HepG2 (cell line): Measurements from ENCODE around the gene NFATC1. TPM values are rescaled to one million over a fixed set of nuclear protein-coding genes. Genes with fewer than 3 reads are reported as not detected.

Experiments used
- ATAC-seq: fragments of 200-7000 bp; cut with Tn5 transposase; 3 replicates; pipeline ENCODE4 v1.9.1; 2020; ENCODE audit warnings: mild to moderate bottlenecking, moderate library complexity
- BruUV-seq: library from RNA; stranded (reverse); fragments of 400-500 nt; replicated peaks from 2 replicates; lab custom pipeline; 2021; lab: Mats Ljungman, UMichigan
- CTCF ChIA-PET: fragments of 300-600 bp; formaldehyde crosslinking; extraction: SDS; loops from one replicate; lab custom pipeline; 2021; ENCODE audit warnings: low total read pairs, inconsistent platforms, low intra/inter-chr PET ratio; lab: Yijun Ruan, JAX
- POLR2A ChIA-PET: fragments of 350-600 bp; sonication (Branson Sonifier 250); formaldehyde crosslinking; loops from one replicate; lab custom pipeline; 2020; ENCODE audit warnings: antibody characterized with exemption, inconsistent platforms; lab: Yijun Ruan, JAX
- DNase-seq: peaks from one replicate; pipeline ENCODE4 v3.0.0-alpha.2; 2015; ENCODE audit warnings: low spot score
- FAIRE-seq: peaks from 3 replicates; lab custom pipeline; 2011; peaks lifted over from hg19 to GRCh38; lab: Jason Lieb, UNC
- H2AFZ ChIP-seq: one replicate; pipeline ENCODE4 v1.6.1; 2011; ENCODE audit warnings: low read length, inconsistent platforms
- H3K27ac ChIP-seq: fragments of 300-600 bp; 3 replicates; pipeline ENCODE4 v1.8.0; 2011; ENCODE audit warnings: mixed run types, mild to moderate bottlenecking, mixed read lengths, low read length, inconsistent platforms; ENCODE audit not compliant: insufficient read depth; ENCODE audit errors: extremely low read length
- H3K27me3 ChIP-seq, 2 experiments: fragments of 200-600 bp in 1 of 2; 2 replicates in 1 of 2; 3 replicates in 1 of 2; pipeline versions ENCODE4 v1.6.0 to v1.8.0; 2011; ENCODE audit warnings: low read length in 2 of 2, mild to moderate bottlenecking in 2 of 2, moderate library complexity in 2 of 2, inconsistent platforms in 1 of 2; ENCODE audit not compliant: insufficient read depth in 2 of 2, control insufficient read depth in 1 of 2
- H3K36me3 ChIP-seq, 2 experiments: fragments of 200-600 bp in 1 of 2; replicated peaks in 1 of 2; 2 replicates in 1 of 2; 3 replicates in 1 of 2; pipeline versions ENCODE4 v1.5.1 to v1.8.0; 2011; ENCODE audit warnings: low read length in 2 of 2, inconsistent platforms in 1 of 2; ENCODE audit not compliant: insufficient read depth in 2 of 2, control insufficient read depth in 1 of 2
- H3K4me1 ChIP-seq: 2 replicates; pipeline ENCODE4 v1.5.1; 2012; ENCODE audit warnings: low read length, inconsistent platforms; ENCODE audit not compliant: insufficient read depth
- H3K4me2 ChIP-seq: 2 replicates; pipeline ENCODE4 v1.6.0; 2011; ENCODE audit warnings: low read depth, low read length, inconsistent platforms
- H3K4me3 ChIP-seq, 3 experiments: fragments of 200-600 bp in 1 of 3; sonication (generic), shearing (Covaris generic) in 1 of 3; replicated peaks in 1 of 3; 2 replicates each; pipeline ENCODE4 v1.5.1; 2011 to 2016; ENCODE audit warnings: low read length in 3 of 3, inconsistent platforms in 2 of 3, low read depth in 2 of 3, mild to moderate bottlenecking in 2 of 3, control low read depth in 1 of 3, mixed read lengths in 1 of 3; ENCODE audit not compliant: insufficient read depth in 1 of 3
- H3K79me2 ChIP-seq: one replicate; pipeline ENCODE4 v1.6.1; 2011; ENCODE audit warnings: low read length, inconsistent platforms; ENCODE audit not compliant: insufficient read depth
- H3K9ac ChIP-seq: 2 replicates; pipeline ENCODE4 v1.6.0; 2011; ENCODE audit warnings: mild to moderate bottlenecking, low read depth, low read length, inconsistent platforms; ENCODE audit not compliant: insufficient read depth
- H3K9me3 ChIP-seq: 2 replicates; pipeline ENCODE4 v1.5.1; 2012; ENCODE audit warnings: mild to moderate bottlenecking, low read length
- H4K20me1 ChIP-seq: 2 replicates; pipeline ENCODE4 v1.6.0; 2011; ENCODE audit warnings: inconsistent platforms, mild to moderate bottlenecking, low read length, moderate library complexity; ENCODE audit not compliant: insufficient read depth
- ATF7 ChIP-seq, 2 experiments: fragments of 450-650 bp in 1 of 2; sonication (generic) in 1 of 2; formaldehyde crosslinking in 1 of 2; IDR thresholded peaks; 2 replicates each; pipeline versions ENCODE4 v1.4.0 to v1.6.1; 2016 to 2020; ENCODE audit warnings: antibody characterized with exemption in 1 of 2, mild to moderate bottlenecking in 1 of 2, missing genetic modification reagents in 1 of 2
- GABPB1 ChIP-seq: IDR thresholded peaks from 2 replicates; pipeline ENCODE4 v1.6.1; 2016; ENCODE audit warnings: mild to moderate bottlenecking, missing genetic modification reagents, moderate library complexity, missing compliant biosample characterization
- GATAD1 ChIP-seq: IDR thresholded peaks from 2 replicates; pipeline ENCODE4 v1.6.1; 2016; ENCODE audit warnings: missing genetic modification reagents, missing compliant biosample characterization
- MEIS2 ChIP-seq: sonication (generic); formaldehyde crosslinking; IDR thresholded peaks from 2 replicates; pipeline ENCODE4 v1.9.0; 2021; ENCODE audit warnings: mild to moderate bottlenecking, missing genetic modification reagents
- PHF8 ChIP-seq: sonication (generic); formaldehyde crosslinking; IDR thresholded peaks from 2 replicates; pipeline ENCODE4 v1.5.0; 2020; ENCODE audit warnings: missing genetic modification reagents
- SMAD1 ChIP-seq: sonication (generic); formaldehyde crosslinking; IDR thresholded peaks from 2 replicates; pipeline ENCODE4 v1.4.0; 2020; ENCODE audit warnings: missing genetic modification reagents, low read depth, mild to moderate bottlenecking, borderline replicate concordance
- TOE1 ChIP-seq: sonication (generic); formaldehyde crosslinking; IDR thresholded peaks from 2 replicates; pipeline ENCODE4 v1.4.0; 2020; ENCODE audit warnings: mild to moderate bottlenecking, missing genetic modification reagents
- ZBTB1 ChIP-seq: sonication (generic); formaldehyde crosslinking; IDR thresholded peaks from 2 replicates; pipeline ENCODE4 v1.4.0; 2020; ENCODE audit warnings: missing genetic modification reagents, borderline replicate concordance
- ZBTB8A ChIP-seq: sonication (generic); formaldehyde crosslinking; IDR thresholded peaks from 2 replicates; pipeline ENCODE4 v1.4.0; 2020; ENCODE audit warnings: mild to moderate bottlenecking, low read depth, missing genetic modification reagents, borderline replicate concordance
- WGBS: methylation state at CpG from one replicate; pipeline ENCODE4 v1.1.6; 2017; ENCODE audit warnings: low lambda C conversion rate; 5-methylcytosine and 5-hydroxymethylcytosine counted together
- in situ Hi-C: cut with HindIII; loops from 2 replicates; pipeline ENCODE4 v1.10.0; 2017; ENCODE audit warnings: low pct_unique_long_range_greater_than_20kb; ENCODE audit not compliant: extremely low pct_ligation_motif_present
- intact Hi-C: fragments of 100-400 bp; cut with micrococcal nuclease; formaldehyde crosslinking; loops from one replicate; pipeline ENCODE4 v1.10.0; 2022; ENCODE audit not compliant: unreplicated experiment
- polyA plus RNA-seq, 8 experiments: library from polyadenylated mRNA; depleted of rRNA in 3 of 8; stranded (reverse) in 7 of 8; unstranded in 1 of 8; fragments of >200 nt; fragmentation: Illumina TruSeq in 4 of 8; extraction: Trizol in 4 of 8; gene quantifications; 2 replicates each; pipeline versions ENCODE4 v1.2.1 to v1.2.3, GENCODE V29; 2011 to 2016; ENCODE audit warnings: low read depth in 4 of 8, missing spikeins in 1 of 8, mixed read lengths in 1 of 8; ENCODE audit not compliant: insufficient read depth in 1 of 8
- total RNA-seq, 5 experiments: library from RNA; depleted of rRNA; stranded (reverse); fragments of >200 nt; fragmentation: Illumina TruSeq; extraction: Trizol; gene quantifications; 2 replicates each; pipeline ENCODE4 v1.2.3, GENCODE V29; 2016; ENCODE audit warnings: low read depth in 1 of 5

Gene NFATC1
- total and polyA plus RNA-seq, 2 of the 13 experiments (the other 11 are each of a cell fraction or from before 2014, with no cell fraction given) = not detected

DNA sequence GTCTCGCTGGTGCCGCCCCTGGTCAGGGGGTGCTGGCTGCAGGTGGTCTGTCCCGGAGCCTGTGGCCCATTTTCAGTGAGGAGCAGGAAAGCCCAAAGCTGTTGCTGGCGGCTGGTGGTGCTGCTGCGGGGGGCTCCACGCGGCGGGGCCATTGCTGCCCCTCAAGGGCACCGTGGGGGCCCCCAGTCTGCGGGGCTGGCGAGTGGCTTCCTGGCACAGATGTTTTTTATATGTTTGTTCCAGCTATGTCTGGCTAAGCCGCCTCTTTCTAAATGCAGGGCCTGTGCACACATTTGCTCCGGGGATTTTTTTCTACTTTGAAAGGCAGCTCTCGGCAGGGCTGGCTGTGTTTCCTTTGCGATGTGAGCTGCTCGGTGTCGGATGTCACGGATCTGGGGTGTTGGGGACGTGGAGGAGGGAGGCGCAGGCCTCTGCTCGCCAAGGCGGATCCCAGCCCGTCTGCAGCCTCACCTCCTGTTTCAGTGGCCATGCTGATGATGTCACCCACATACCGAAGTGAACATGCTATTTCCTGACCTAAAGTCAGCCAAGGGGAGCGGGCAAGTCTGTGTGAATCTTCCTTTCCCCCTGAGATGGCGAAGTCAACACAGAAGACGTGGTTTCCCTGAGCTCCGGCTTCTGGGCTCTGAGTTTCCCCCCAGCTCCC lies 171.9 kb downstream of the NFATC1 start:
- DNase-seq = no peak
- peaks cover 2% of the 10 kb centered on the region for H3K9me3 ChIP-seq
- POLR2A ChIA-PET = no interaction called here
- BruUV-seq = no TSS peak
- no peaks in the 10 kb centered on the region for H3K36me3 ChIP-seq
- no peak overlapping the region for H3K9ac ChIP-seq
- no peaks in the 10 kb centered on the region for H4K20me1 ChIP-seq
- WGBS = 17% methylated on average over 22 of the region's 28 CpGs
- no peaks in the 10 kb centered on the region for H3K79me2 ChIP-seq
- TF ChIP-seq ATF7 (IDR thresholded peaks at IDR 0.05) (0 out of 2 replicates have a peak, but pooled peaks have one; percentile 18), ATF7 (CRISPR knock-in tag; IDR thresholded peaks at IDR 0.05) (no peak), MEIS2 (CRISPR knock-in tag) (no peak), TOE1 (CRISPR knock-in tag) (no peak), PHF8 (CRISPR knock-in tag) (no peak)
- TF ChIP-seq, all 625 proteins: peak for 1
- Histone ChIP-seq H3K4me1 (no peaks in the 10 kb centered on the region), H3K27me3 (peaks cover 4 to 30% of the 10 kb centered on the region in 2 experiments; a peak in 3 of 5 replicates), H2AFZ (no peak overlapping the region), H3K27ac (no peak overlapping the region), H3K4me3 (no peak overlapping the region), H3K4me2 (no peak overlapping the region)
- in situ Hi-C loops = no loop called here
- ATAC-seq = no peak
- FAIRE-seq = no peak
- CTCF ChIA-PET = no interaction called here
- intact Hi-C loops = no loop called here

DNA sequence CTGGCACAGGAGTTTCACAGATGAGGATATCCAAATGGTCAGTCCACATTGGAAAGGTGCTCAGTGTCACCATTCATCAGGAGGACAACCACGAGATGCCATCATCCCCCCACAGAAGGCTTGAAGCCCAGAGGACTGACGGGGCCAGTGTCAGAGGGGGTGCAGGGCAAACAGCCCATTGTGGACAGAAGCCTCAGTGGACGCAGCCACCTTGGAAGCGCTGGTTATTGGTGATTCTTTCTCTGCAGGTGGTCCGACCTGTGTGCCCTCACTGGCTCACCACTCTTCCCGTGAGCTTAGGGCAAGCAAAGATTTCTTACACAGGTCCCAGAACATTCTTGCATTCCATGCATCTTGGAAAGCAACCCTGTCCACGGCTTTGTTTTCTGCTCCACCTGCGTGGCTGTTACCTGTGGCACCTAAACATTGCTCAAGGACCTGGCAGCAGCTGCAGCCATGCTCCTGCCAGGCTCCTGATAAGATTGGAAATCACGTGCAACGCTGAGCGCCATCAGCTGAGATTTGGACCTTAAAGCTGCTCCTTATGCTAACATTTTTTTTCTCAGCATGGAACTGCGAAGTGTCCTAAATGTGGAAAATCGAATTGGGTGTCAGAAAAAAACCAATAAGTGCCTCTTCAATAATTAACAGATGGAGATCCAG lies 172.9 kb downstream of the NFATC1 start:
- 3% methylated on average over 10 of the region's 13 CpGs for WGBS
- peaks cover 13% of the 10 kb centered on the region for H3K9me3 ChIP-seq
- no peak overlapping the region for H2AFZ ChIP-seq
- H3K27ac ChIP-seq = no peak overlapping the region
- in situ Hi-C loops (no loop called here), intact Hi-C loops (no loop called here)
- peaks cover 4 to 30% of the 10 kb centered on the region in 2 experiments; a peak in 3 of 5 replicates for H3K27me3 ChIP-seq
- H3K4me1 ChIP-seq = no peaks in the 10 kb centered on the region
- no peak for ATAC-seq
- no peak for FAIRE-seq
- no peak overlapping the region for H3K9ac ChIP-seq
- POLR2A ChIA-PET = no interaction called here
- H3K4me3 ChIP-seq = no peak overlapping the region
- CTCF ChIA-PET = no interaction called here
- no peak for TF ChIP-seq GABPB1 (CRISPR knock-in tag)
- no peak for TF ChIP-seq ZBTB1 (CRISPR knock-in tag)
- no peak for TF ChIP-seq SMAD1 (CRISPR knock-in tag)
- no peak for TF ChIP-seq ZBTB8A
- no peak for TF ChIP-seq GATAD1
- no peaks in the 10 kb centered on the region for H3K36me3 ChIP-seq
- no peak overlapping the region for H3K4me2 ChIP-seq
- no peaks in the 10 kb centered on the region for H4K20me1 ChIP-seq
- H3K79me2 ChIP-seq = no peaks in the 10 kb centered on the region
- BruUV-seq = no TSS peak
- no peak for DNase-seq
